ENCODE data around the gene GPR146.
"Not testable (repeated sequence)": the region's sequence is repeated elsewhere in the genome, so short reads cannot be mapped to it uniquely, and the experiment has no call there.

GPR146 gene

GRCh38 chr7:1058311-1058710 is 14.0 kb downstream of the GPR146 start:
- no peak for DNase-seq (ENCODE audit: low spot score)

- DNase-seq (ENCODE audit: low spot score): no peak
Observed at GRCh38 chr7:1058821-1059199, 14.5 kb downstream of the GPR146 start.

GRCh38 chr7:1059200-1060091 is 15.1 kb downstream of the GPR146 start:
- DNase-seq (ENCODE audit: low spot score): no peak

- no peak for DNase-seq (ENCODE audit: low spot score)
Observed at GRCh38 chr7:1060315-1061072, 16.1 kb downstream of the GPR146 start.

- no peak for DNase-seq (ENCODE audit: low spot score)
Observed at GRCh38 chr7:1061180-1061579, 16.8 kb downstream of the GPR146 start.

- DNase-seq (ENCODE audit: low spot score): no peak
Observed at GRCh38 chr7:1062296-1063294, 18.2 kb downstream of the GPR146 start.

GRCh38 chr7:1063361-1063760 is 19.0 kb downstream of the GPR146 start:
- no peak for DNase-seq (ENCODE audit: low spot score)

GRCh38 chr7:1064581-1064980 is 20.2 kb downstream of the GPR146 start:
- DNase-seq (ENCODE audit: low spot score): no peak

GRCh38 chr7:1065263-1065584 is 20.9 kb downstream of the GPR146 start:
- no peak for DNase-seq (ENCODE audit: low spot score)

GRCh38 chr7:1065585-1066241 is 21.4 kb downstream of the GPR146 start:
- peak; percentile 99 for DNase-seq (ENCODE audit: low spot score)

GRCh38 chr7:1066242-1066588 is 21.9 kb downstream of the GPR146 start:
- DNase-seq (ENCODE audit: low spot score): no peak

- DNase-seq (ENCODE audit: low spot score): no peak
Observed at GRCh38 chr7:1068013-1068412, 23.7 kb downstream of the GPR146 start.

- peak; percentile 75 for DNase-seq (ENCODE audit: low spot score)
Observed at GRCh38 chr7:1068619-1069018, 24.3 kb downstream of the GPR146 start.

- no peak for DNase-seq (ENCODE audit: low spot score)
Observed at GRCh38 chr7:1070544-1071011, 26.2 kb downstream of the GPR146 start.

- DNase-seq (ENCODE audit: low spot score): no peak
Observed at GRCh38 chr7:1071731-1072254, 27.4 kb downstream of the GPR146 start.

- DNase-seq (ENCODE audit: low spot score): no peak
Observed at GRCh38 chr7:1073142-1073977, 29.0 kb downstream of the GPR146 start.

- not testable (repeated sequence) for DNase-seq (ENCODE audit: low spot score)
Observed at GRCh38 chr7:1074018-1074417, 29.7 kb downstream of the GPR146 start.

GRCh38 chr7:1074593-1075431 is 30.5 kb downstream of the GPR146 start:
- no peak for DNase-seq (ENCODE audit: low spot score)

All from HuH-7.5 (cell line).